A549 (cell line): ENCODE measurements around the gene AXDND1. TPM values are rescaled to one million over a fixed set of nuclear protein-coding genes. Genes with fewer than 3 reads are reported as not detected.
A peak's percentile ranks its signal among the peaks of the same experiment; 100 is the strongest.

ENCODE experiments used
- ATAC-seq, 2 experiments: fragments of 200-7000 bp in 1 of 2; fragments of >200 bp in 1 of 2; cut with Nextera tagmentation in 1 of 2; cut with Tn5 transposase in 1 of 2; 3 replicates each; pipeline versions ENCODE4 v1.8.0 to v1.9.1; 2018 to 2020; ENCODE audit warnings: mild to moderate bottlenecking in 1 of 2, moderate library complexity in 1 of 2
- CTCF ChIA-PET: fragments of 300-600 bp; sonication (Branson Sonifier 250); formaldehyde crosslinking; extraction: SDS; loops from one replicate; lab custom pipeline; 2021; ENCODE audit warnings: antibody characterized with exemption, inconsistent platforms; lab: Yijun Ruan, JAX
- POLR2A ChIA-PET: fragments of 350-600 bp; formaldehyde crosslinking; extraction: SDS; loops from one replicate; lab custom pipeline; 2021; ENCODE audit warnings: antibody characterized with exemption, inconsistent platforms; lab: Yijun Ruan, JAX
- DNase-seq, 2 experiments: peaks; one replicate each; pipeline versions ENCODE4 v3.0.0 to v3.0.0-alpha.2; 2011 to 2016; ENCODE audit warnings: low read depth in 1 of 2, low spot score in 1 of 2
- FAIRE-seq: peaks from 2 replicates; lab custom pipeline; 2011; peaks lifted over from hg19 to GRCh38; lab: Jason Lieb, UNC
- H3K27ac ChIP-seq, 2 experiments: fragments of >200 bp; sonication (Bioruptor Twin); formaldehyde crosslinking; 3 replicates each; pipeline ENCODE4 v1.5.1; 2016 to 2017
- H3K4me1 ChIP-seq: fragments of >200 bp; sonication (Bioruptor Twin); formaldehyde crosslinking; 3 replicates; pipeline ENCODE4 v1.6.1; 2016
- H3K4me2 ChIP-seq: fragments of >200 bp; sonication (Bioruptor Twin); formaldehyde crosslinking; 3 replicates; pipeline ENCODE4 v1.6.1; 2016
- H3K4me3 ChIP-seq: fragments of >200 bp; sonication (Bioruptor Twin); formaldehyde crosslinking; 3 replicates; pipeline ENCODE4 v1.5.1; 2016
- H3K9me3 ChIP-seq: fragments of >200 bp; sonication (Bioruptor Twin); formaldehyde crosslinking; 3 replicates; pipeline ENCODE4 v1.6.1; 2016
- BCL3 ChIP-seq: fragments of >200 bp; sonication (Bioruptor Twin); formaldehyde crosslinking; IDR thresholded peaks from 3 replicates; pipeline ENCODE4 v1.6.1; 2016
- BHLHE40 ChIP-seq: IDR thresholded peaks from 2 replicates; pipeline ENCODE4 v1.6.1; 2012; ENCODE audit warnings: low read depth, low read length, inconsistent platforms
- CTCF ChIP-seq: fragments of >200 bp; sonication (Bioruptor Twin); formaldehyde crosslinking; IDR thresholded peaks from 3 replicates; pipeline ENCODE4 v1.5.1; 2016
- E2F6 ChIP-seq: IDR thresholded peaks from 2 replicates; pipeline ENCODE4 v1.6.1; 2012; ENCODE audit warnings: low read depth, borderline replicate concordance
- EHF ChIP-seq: fragments of 250-450 bp; sonication (Bioruptor Pico); IDR thresholded peaks from 2 replicates; pipeline ENCODE4 v1.5.0; 2020; ENCODE audit warnings: mild to moderate bottlenecking
- EHMT2 ChIP-seq: fragments of 200-600 bp; sonication (generic); IDR thresholded peaks from 2 replicates; pipeline ENCODE4 v1.6.1; 2016; ENCODE audit warnings: antibody characterized with exemption, low read depth, mild to moderate bottlenecking, moderate library complexity
- EP300 ChIP-seq, 2 experiments: fragments of >200 bp; sonication (Bioruptor Twin); formaldehyde crosslinking; IDR thresholded peaks; 2 replicates in 1 of 2; 3 replicates in 1 of 2; pipeline ENCODE4 v1.6.1; 2016 to 2017
- FOSL2 ChIP-seq, 2 experiments: fragments of 450-650 bp in 1 of 2; fragments of >200 bp in 1 of 2; sonication (Bioruptor Twin) in 1 of 2; formaldehyde crosslinking; IDR thresholded peaks; 2 replicates each; pipeline versions ENCODE4 v1.5.0 to v1.6.1; 2016 to 2020; ENCODE audit warnings: mild to moderate bottlenecking in 1 of 2, moderate library complexity in 1 of 2
- GATA3 ChIP-seq: IDR thresholded peaks from 2 replicates; pipeline ENCODE4 v1.6.1; 2012; ENCODE audit warnings: borderline replicate concordance
- HMGXB4 ChIP-seq: fragments of 250-450 bp; sonication (Bioruptor Pico); IDR thresholded peaks from 2 replicates; pipeline ENCODE4 v1.5.0; 2021; ENCODE audit warnings: mild to moderate bottlenecking, moderate library complexity, borderline replicate concordance
- KDM5A ChIP-seq: fragments of 200-600 bp; sonication (generic); IDR thresholded peaks from 2 replicates; pipeline ENCODE4 v1.6.1; 2016; ENCODE audit warnings: antibody characterized with exemption, mild to moderate bottlenecking
- MAFK ChIP-seq: fragments of 450-650 bp; IDR thresholded peaks from 2 replicates; pipeline ENCODE4 v1.6.1; 2014; ENCODE audit not compliant: partially characterized antibody
- MAZ ChIP-seq: fragments of 150-350 bp; IDR thresholded peaks from 2 replicates; pipeline ENCODE4 v1.6.1; 2014; ENCODE audit warnings: antibody characterized with exemption, low read depth, low read length, borderline replicate concordance
- NFE2L2 ChIP-seq: fragments of 150-350 bp; conservative IDR thresholded peaks from 2 replicates; pipeline ENCODE4 v1.6.1; 2014; ENCODE audit warnings: low read length
- NR3C1 ChIP-seq: fragments of >200 bp; sonication (Bioruptor Twin); formaldehyde crosslinking; IDR thresholded peaks from 3 replicates; pipeline ENCODE4 v1.6.1; 2017
- PHF8 ChIP-seq: fragments of 200-600 bp; sonication (generic); IDR thresholded peaks from 2 replicates; pipeline ENCODE4 v1.6.1; 2016; ENCODE audit warnings: low read depth, mild to moderate bottlenecking, antibody characterized with exemption, moderate library complexity, borderline replicate concordance
- POLR2AphosphoS2 ChIP-seq: conservative IDR thresholded peaks from 2 replicates; pipeline ENCODE4 v1.6.1; 2012; ENCODE audit warnings: low read length, improper control_type of control experiment, inconsistent platforms
- RFX5 ChIP-seq: fragments of 450-650 bp; IDR thresholded peaks from 2 replicates; pipeline ENCODE4 v1.7.1; 2014; ENCODE audit warnings: antibody characterized with exemption, mild to moderate bottlenecking, moderate library complexity
- ZC3H11A ChIP-seq: fragments of 450-650 bp; IDR thresholded peaks from 2 replicates; pipeline ENCODE4 v1.6.1; 2014; ENCODE audit warnings: antibody characterized with exemption, mild to moderate bottlenecking
- ZSCAN20 ChIP-seq: fragments of 250-450 bp; sonication (Bioruptor Pico); IDR thresholded peaks from 2 replicates; pipeline ENCODE4 v1.8.0; 2022; ENCODE audit warnings: mild to moderate bottlenecking, moderate library complexity
- WGBS: methylation state at CpG from one replicate; pipeline ENCODE4 v1.1.6; 2017; ENCODE audit errors: missing lambda C conversion rate; 5-methylcytosine and 5-hydroxymethylcytosine counted together
- polyA plus RNA-seq, 4 experiments: library from polyadenylated mRNA; depleted of rRNA in 3 of 4; stranded (reverse); fragments of >200 nt; fragmentation: RNase III in 1 of 4; extraction: RNeasy Plus Mini Kit Qiagen cat#74134 plus additional on column Dnase treatment in 1 of 4; gene quantifications; 2 replicates in 3 of 4; 3 replicates in 1 of 4; pipeline ENCODE4 v1.2.3, GENCODE V29; 2011 to 2017
- TF ChIP-seq, protein P1 (sequence below): fragments of 250-450 bp; sonication (Bioruptor Pico); IDR thresholded peaks from 2 replicates; pipeline ENCODE4 v1.5.0; 2020; ENCODE audit warnings: low read depth, mild to moderate bottlenecking, moderate library complexity
- TF ChIP-seq, protein P2 (sequence below): IDR thresholded peaks from 2 replicates; pipeline ENCODE4 v1.6.1; 2012
- TF ChIP-seq, protein P3 (sequence below): fragments of 450-650 bp; IDR thresholded peaks from 2 replicates; pipeline ENCODE4 v1.6.1; 2014; ENCODE audit warnings: antibody characterized with exemption

AXDND1 gene
- polyA plus RNA-seq, 2 of the 4 experiments (the other 2 are of a cell fraction) = 0.30 to 0.71 TPM

GRCh38 chr1:179549368-179549700, 183.6 kb downstream of the AXDND1 start:
- CTCF ChIA-PET = interaction anchor here (0.7 kb wide), 1 partner anchor 157 kb away, joined by 3 read pairs; no protein-coding TSS in a partner anchor
- Histone ChIP-seq H3K4me3 (no peak overlapping the region), H3K4me2 (no peak overlapping the region), H3K4me1 (peaks cover 15% of the 10 kb centered on the region), H3K27ac (no peak overlapping the region), H3K9me3 (no peaks in the 10 kb centered on the region)
- POLR2A ChIA-PET = no interaction called here
- ATAC-seq = no peak
- no peak for FAIRE-seq
- no peak for DNase-seq
- 52% methylated on average over 2 of the region's 2 CpGs for WGBS
- TF ChIP-seq HMGXB4 (CRISPR knock-in tag) (no peak), NFE2L2 (no peak), EHMT2 (no peak), CTCF (no peak), KDM5A (no peak), MAZ (no peak)
- TF ChIP-seq, protein P1, sequence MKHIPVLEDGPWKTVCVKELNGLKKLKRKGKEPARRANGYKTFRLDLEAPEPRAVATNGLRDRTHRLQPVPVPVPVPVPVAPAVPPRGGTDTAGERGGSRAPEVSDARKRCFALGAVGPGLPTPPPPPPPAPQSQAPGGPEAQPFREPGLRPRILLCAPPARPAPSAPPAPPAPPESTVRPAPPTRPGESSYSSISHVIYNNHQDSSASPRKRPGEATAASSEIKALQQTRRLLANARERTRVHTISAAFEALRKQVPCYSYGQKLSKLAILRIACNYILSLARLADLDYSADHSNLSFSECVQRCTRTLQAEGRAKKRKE (CRISPR knock-in tag) = no peak
- TF ChIP-seq, protein P2, sequence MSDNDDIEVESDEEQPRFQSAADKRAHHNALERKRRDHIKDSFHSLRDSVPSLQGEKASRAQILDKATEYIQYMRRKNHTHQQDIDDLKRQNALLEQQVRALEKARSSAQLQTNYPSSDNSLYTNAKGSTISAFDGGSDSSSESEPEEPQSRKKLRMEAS = no peak
- TF ChIP-seq, protein P3, sequence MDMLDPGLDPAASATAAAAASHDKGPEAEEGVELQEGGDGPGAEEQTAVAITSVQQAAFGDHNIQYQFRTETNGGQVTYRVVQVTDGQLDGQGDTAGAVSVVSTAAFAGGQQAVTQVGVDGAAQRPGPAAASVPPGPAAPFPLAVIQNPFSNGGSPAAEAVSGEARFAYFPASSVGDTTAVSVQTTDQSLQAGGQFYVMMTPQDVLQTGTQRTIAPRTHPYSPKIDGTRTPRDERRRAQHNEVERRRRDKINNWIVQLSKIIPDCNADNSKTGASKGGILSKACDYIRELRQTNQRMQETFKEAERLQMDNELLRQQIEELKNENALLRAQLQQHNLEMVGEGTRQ = no peak

GRCh38 chr1:179550746-179551682, 185.2 kb downstream of the AXDND1 start:
- ChIA-PET CTCF (interaction anchor here (1.5 kb wide), 1 partner anchor 35 kb away, joined by 5 read pairs; no protein-coding TSS in a partner anchor), POLR2A (no interaction called here)
- H3K9me3 ChIP-seq = no peaks in the 10 kb centered on the region
- H3K4me2 ChIP-seq = peak overlapping the region; percentile 44; the same call in 2 of the 3 replicates
- ATAC-seq (peak; percentile 79 to 84), DNase-seq (peak in 1 of 2 experiments; percentile 50), FAIRE-seq (no peak)
- H3K27ac ChIP-seq = peak overlapping the region; percentile 54 to 59; a peak in 4 of 6 replicates
- H3K4me3 ChIP-seq = no peak overlapping the region
- peaks cover 15% of the 10 kb centered on the region for H3K4me1 ChIP-seq
- no peak for TF ChIP-seq NR3C1
- peak; percentile 58 for TF ChIP-seq MAFK
- no peak for TF ChIP-seq GATA3
- TF ChIP-seq FOSL2 (IDR thresholded peaks at IDR 0.05) = no peak
- peak; percentile 32; the same call in 1 of the 2 replicates for TF ChIP-seq FOSL2 (CRISPR knock-in tag; IDR thresholded peaks at IDR 0.05)
- WGBS = 40% methylated on average over 9 of the region's 9 CpGs

DNA sequence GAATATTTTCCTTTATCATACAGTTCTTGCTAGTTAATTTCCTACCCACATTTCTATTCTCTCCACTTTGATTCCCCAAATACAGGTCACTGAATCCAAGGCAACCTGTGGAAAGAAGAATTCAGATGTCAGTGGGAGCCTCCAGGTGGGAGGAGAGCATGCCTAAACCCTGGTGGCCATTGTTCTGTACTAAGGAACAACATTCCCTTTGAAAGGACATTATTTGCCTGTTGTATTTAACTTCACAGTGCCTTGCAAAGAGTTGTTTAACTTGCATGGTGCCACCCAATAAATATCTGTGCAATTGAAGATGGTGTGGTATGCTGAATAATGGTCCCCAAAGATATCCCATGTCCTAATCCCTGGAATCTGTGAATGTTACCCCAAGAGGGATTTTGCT, 188.7 kb downstream of the AXDND1 start:
- no peak for DNase-seq
- ChIA-PET POLR2A (no interaction called here), CTCF (no interaction called here)
- ATAC-seq = no peak
- Histone ChIP-seq H3K4me3 (no peak overlapping the region), H3K9me3 (no peaks in the 10 kb centered on the region), H3K27ac (no peak overlapping the region), H3K4me1 (peaks cover 15% of the 10 kb centered on the region), H3K4me2 (no peak overlapping the region)
- no peak for FAIRE-seq
- TF ChIP-seq NFE2L2 (no peak), E2F6 (no peak), RFX5 (no peak), BCL3 (no peak), ZC3H11A (no peak), POLR2AphosphoS2 (no peak), EHF (no peak), HMGXB4 (CRISPR knock-in tag) (no peak), BHLHE40 (no peak), PHF8 (no peak), ZSCAN20 (CRISPR knock-in tag) (no peak), EP300 (IDR thresholded peaks at IDR 0.05) (no peak)
